Amygdala (tissue), 56 donors: ENCODE data around the gene BRAT1.
A peak's percentile ranks its signal among the peaks of the same experiment; 100 is the strongest.
"Not testable (repeated sequence)": the region's sequence is repeated elsewhere in the genome, so short reads cannot be mapped to it uniquely, and the experiment has no call there.

ENCODE experiments used
- DNase-seq, 56 donors: peaks; one replicate each; lab custom pipeline; 2025; lab: John Stamatoyannopoulos, UW

Gene BRAT1

DNA sequence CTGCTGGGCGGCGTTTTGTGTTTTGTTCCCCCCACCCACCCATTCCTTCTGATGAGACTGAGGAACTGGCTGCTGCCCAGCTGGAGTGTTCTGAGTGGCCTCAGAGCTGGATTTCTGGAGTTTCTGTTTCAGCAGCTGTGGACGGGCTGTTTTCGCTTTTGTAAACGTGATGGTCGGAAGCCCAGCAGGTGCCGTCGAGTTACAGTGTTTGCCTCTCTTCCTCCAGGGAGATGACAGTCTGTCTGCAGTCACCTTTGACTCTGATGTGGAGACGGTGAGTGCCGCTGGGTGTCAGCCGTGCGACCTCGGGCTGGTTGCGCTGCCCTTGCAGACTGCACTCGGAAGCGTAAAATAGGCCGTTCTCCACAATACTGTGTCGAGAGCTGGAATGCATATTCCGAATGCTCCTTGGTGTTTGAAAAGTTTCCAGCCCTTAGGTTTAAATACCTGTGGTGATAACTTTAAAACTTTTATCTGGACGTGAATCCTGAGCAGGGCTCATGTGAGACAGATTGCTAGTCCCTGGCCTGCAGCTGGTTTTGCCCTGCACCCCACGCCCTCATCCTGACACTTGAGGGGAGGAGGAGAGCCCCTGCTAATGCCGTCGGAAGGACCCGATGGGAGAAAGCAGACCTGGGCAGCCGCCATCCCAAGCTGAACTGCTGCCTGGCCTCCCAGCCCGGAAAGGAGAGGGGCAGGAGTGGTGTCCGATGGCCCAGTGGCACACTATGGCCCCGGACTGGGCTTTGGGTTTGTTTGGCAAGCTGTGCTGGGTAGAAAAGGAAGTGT, 11.8 kb upstream of the BRAT1 start:
- peak in 21 of 56 donors; percentile 9 to 66 (median 38) for DNase-seq

DNA sequence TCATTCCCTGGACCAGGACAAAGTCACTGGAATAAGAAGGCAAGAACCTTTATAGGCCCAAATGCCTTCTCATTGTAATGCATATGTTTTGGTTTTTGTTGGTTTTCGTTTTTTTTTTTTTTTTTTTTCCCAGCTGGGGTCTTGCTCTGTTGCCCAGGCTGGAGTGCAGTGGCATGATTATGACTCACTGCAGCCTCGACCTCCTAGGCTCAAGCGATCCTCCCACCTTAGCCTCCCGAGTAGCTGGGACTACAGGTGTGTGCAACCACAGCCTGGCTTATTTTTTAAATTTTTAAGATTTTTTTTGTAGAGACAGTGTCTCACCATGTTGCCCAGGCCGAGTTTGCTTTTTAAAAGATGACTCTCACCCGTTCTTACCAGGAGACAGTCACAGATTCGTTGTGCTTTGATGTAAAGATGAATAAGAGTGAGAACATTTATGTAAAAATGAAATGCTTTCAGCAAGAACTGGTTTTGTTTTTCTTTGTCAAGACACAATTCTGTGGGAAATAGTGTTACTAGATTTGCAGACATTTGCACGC, 11.1 kb upstream of the BRAT1 start:
- DNase-seq: no peak

DNA sequence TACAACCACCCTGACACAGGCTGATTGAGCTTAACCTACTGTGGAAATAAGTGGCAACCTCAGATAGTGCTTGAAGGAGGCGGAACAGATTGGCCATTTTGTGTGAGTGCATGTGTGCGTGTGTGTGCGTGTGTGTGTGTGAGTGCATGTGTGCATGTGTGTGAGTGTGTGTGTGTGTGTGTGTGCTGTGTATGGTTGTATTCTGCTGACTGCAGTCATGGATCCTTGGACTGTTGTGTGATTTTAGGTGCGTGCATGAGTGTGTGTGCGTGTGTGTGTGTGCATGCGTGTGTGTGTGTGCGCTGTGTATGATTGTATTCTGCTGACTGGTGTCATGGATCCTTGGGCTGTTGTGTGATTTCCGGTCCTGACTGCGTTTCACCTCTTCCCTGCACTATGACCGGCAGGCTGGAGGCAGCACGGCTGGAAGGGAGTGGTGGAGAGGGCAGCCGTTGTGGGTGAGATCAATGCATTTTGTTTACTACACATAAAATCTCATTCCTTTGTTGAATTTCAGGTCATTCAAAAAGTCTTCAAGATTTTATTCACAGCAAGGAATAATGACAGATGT, 9.7 kb upstream of the BRAT1 start:
- no peak for DNase-seq

DNA sequence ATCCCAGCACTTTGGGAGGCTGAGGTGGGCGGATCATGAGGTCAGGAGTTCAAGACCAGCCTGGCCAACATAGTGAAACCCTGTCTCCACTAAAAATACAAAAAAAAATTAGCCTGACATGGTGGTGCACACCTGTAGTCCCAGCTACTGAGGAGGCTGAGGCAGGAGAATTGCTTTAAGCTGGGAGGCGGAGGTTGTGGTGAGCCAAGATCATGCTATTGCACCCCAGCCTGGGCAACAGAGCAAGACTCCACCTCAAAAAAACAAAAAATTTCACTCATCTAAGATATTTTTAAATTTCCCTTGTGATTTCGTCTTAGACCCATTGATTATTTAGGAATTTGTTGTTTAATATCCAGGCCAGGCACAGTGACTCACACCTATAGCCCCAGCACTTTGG, 8.6 kb upstream of the BRAT1 start:
- not testable (repeated sequence) for DNase-seq

DNA sequence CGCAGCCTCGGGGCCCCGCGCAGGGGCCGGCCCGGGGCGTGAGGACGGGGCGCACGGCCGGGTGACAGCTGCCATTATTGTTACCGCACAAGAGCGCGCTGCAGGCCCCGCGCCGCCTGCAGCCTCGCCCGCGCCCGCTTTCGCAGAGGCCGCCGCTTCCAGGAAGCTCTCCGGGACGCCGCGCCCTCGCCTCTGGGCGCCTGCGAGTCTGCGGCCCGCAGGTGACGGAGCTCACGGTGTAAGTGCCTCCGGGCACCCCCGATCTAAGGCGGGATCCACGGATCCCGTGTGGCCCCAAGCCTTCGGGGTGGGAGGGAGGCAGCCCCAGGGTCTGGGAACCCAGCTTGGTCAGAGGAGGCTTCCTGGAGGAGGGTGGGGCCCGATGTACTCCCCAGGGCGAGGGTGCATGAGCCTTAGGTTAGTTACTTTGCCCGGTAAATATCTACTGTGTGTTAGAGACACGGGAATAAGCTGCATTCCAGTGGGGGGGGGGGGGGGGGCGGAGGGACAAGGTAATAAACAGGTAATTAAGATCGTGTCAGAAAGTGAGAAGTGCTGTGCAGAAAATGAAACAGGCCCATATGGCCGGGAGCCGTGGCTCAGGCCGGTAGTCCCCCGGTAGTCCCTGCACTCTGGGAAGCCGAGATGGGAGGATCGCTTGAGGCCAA, 4.1 kb upstream of the BRAT1 start:
- no peak for DNase-seq

DNA sequence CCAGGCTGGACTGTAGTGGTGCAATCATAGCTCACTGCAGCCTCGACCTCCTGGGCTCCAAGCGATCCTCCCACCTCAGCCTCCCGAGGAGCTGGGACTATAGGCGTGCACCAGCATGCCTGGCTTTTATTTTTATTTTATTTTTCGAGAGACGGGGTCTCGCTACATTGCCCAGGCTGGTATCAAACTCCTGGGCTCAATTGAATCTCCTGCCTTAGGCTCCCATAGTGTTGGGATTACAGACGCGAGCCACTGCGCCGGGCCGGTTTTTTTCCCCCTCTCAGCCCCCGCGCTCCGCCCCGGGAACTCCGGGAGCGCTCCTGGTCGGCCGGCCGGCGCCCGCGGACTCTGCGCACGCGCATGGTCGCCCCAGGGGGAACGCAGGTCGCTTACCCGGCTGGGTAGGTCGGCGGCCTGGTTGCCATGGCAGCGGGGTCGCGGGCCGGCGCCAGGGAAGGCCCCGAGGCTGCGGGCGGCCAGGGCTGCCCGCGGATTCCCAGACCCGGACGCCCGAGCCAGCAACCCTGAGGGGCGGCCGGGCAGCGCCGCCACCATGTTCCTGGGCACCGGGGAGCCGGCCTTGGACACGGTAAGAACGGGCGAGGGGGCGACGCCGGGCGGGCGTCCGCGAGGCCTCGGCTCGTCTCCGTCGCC, 3.4 kb upstream of the BRAT1 start, which contains the start of gene IQCE:
TSS of gene IQCE (plus strand) at position 351 of the 654 bp plus-strand sequence. CDS start at position 554, 203 bp downstream.
- peak; percentile 25 to 92 (median 80) for DNase-seq

DNA sequence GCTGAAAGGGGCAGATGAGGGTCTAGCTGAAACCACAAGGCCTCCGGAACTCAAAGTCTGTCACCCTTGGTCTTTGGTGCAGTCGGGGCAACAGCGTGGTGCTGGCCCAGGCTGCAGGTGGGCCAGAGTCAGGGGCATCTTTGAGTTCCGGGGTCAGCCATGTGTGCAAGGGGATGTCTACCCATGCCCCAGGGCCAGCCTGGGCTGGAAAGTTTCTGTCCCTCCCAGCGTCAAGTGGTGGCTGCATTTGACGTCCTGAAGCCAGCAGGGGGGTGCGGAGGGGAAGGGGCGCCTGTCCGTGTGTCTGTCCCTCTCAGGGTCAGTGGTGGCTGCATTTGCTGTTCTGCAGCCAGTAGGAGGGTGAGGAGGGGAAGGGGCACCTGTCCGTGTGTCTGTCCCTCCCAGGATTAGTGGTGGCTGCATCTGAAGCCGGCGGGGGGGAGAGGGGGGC, 638 bp downstream of the BRAT1 start:
- DNase-seq: no peak

DNA sequence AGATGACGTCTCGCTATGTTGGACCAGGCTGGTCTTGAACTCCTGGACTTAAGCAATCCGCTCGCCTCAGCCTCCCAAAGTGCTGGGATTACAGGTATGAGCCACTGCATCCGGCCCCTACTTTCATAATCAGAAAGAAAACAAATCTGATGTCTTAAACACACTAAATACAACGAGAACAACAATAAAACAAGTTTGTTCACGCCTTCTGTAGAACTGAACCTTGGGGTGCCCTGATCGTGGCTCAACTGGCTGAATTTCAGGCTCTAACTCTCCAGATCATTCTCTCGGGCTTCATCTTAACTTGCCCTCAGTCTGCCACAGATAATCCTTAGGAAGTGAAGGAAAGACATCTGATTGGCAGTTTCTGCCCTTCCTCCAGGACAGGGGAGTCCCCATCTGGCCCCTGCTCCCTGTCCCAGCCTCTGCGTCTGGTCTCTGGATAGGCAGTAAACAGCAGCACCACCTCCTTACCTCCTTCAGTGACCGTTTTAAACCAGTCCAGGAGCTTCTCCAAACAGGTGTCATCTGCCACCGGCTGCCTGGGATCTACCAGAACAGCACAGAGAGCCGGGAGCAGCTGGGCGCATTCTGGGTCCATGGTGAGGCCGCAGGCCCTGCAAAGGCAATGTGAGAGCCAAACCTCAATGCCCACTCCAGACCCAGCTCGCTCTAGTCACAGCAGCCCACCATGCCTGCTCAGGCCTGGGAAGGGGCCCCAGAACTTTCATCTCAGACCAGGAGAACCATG, 1.3 kb downstream of the BRAT1 start:
- DNase-seq: no peak

DNA sequence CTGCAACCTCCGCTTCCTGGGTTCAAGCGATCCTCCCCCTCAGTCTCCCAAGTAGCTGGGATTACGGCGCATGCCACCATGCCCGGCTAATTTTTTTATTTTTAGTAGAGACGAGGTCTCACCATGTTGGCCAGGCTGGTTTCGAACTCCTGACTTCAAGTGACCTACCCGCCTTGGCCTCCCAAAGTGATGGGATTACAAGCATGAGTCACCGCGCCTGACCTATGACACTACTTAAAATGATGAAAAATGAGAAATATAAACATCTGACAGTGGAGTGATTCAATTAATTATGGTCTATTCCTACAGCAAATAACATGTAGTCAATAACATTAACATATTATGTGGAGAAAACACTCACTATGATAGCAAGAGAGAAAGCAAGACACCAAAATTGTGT, 2.2 kb downstream of the BRAT1 start:
- DNase-seq: no peak

DNA sequence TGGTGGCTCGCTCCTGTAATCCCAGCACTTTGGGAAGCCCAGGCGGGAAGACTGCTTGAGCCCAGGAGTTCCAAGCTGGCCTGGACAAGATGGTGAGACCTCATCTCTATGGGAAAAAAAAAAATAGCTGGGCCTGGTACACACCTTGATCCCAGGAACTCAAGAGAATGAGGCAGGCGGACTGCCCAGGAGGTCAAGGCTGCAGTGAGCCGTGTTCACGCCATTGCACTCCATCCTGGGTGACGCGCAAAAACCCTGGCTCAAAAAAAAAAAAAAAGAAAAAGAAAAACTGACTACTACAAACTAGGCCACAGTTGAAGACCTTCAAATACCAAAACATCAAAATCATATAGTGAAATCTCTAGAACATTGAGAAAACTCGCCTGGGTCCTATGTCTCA, 3.9 kb downstream of the BRAT1 start:
- DNase-seq: no peak

DNA sequence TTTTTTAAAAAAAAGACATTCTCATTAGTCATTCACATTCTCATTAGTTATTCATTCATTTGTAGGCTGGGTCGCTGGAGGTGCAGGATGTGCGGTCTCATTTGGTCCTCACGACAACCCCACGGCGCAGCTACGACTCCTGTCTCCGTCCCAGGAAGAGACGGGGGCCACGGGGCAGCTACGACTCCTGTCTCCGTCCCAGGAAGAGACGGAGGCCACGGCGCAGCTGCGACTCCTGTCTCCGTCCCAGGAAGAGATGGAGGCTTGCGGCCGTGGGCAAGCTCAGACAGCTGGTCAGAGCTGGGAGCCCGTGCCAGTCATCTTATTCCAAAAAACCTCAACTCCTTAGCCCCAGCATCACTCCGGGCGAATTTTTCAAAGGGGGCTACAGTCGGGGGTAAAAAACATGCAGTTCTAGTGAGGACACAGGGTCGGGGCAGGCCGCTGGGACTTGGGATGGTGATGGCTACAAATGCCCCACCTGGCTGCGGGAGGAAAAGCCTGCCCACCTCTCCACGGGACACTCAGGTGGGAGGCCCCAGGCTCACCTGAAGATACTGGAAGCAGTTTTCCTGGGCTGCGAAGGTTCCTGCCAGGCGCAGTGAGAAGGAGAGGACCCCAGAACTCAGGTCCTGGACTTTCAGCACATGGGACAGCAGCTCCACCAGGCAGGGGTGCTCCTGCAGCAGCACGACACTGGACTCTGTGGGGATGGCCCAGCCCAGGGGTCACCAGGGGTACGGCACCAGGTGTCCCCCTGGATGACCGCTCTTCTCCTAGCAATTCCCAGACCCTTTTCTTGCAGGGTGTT, 8.3 kb downstream of the BRAT1 start:
- no peak for DNase-seq

DNA sequence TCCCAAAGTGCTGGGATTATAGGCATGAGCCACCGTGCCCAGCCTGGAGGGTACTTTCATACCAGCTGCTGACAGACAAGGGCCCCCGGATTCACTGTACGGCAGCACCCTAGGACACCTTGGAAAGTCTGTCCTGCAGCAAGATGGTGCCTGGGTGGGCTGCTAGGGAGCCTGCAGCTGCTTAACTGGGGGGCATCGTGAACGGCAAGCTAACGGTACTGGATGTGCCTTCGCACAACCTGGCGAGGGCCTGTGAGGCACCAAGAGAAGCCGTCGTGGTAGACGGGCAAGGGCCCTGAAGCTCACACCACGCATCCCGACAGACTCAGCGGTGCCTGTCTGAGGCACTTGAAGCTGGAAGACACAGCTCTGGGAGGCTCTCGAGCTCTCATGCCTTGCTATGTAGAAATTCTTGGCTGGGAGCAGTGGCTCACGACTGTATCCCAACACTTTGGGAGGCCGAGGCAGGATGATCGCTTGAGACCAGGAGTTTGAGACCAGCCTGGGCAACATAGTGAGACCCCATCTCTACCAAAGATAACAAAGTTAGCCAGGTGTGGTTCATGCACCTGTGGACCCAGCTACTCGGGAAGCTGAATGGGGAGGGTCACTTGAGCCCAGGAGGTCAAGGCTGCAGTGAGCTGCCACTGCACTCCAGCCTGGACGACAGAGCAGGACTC, 9.4 kb downstream of the BRAT1 start:
- DNase-seq: no peak

DNA sequence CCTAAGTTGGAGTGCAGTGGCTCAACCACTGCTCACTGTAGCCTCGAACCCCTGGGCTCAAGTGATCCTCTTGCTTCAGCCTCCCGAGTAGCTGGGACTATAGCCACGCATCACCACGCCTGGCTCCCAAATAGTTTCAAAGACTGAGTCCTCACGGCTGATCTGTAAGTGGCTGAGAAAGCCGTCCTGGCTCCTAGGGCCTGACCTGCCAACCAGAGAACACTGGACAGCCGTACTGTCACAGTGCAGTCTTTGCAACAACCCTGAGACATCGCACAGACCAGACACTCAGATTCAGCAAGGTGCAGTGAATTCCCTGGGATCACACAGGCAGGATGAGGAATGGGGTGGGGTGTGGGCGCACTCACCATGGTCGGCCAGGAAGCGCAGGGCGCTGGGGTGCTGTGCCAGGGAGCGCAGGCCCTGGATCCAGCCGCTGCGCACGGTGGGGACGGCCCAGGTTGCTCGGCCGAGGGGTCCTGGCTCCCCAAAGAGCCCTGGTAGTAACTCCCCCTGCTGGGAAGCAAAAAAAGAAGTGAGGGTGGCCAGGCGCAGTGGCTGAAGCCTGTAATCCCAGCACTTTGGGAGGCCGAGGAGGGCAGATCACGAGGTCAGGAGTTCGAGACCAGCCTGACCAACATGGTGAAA, 10.7 kb downstream of the BRAT1 start:
- DNase-seq: no peak

DNA sequence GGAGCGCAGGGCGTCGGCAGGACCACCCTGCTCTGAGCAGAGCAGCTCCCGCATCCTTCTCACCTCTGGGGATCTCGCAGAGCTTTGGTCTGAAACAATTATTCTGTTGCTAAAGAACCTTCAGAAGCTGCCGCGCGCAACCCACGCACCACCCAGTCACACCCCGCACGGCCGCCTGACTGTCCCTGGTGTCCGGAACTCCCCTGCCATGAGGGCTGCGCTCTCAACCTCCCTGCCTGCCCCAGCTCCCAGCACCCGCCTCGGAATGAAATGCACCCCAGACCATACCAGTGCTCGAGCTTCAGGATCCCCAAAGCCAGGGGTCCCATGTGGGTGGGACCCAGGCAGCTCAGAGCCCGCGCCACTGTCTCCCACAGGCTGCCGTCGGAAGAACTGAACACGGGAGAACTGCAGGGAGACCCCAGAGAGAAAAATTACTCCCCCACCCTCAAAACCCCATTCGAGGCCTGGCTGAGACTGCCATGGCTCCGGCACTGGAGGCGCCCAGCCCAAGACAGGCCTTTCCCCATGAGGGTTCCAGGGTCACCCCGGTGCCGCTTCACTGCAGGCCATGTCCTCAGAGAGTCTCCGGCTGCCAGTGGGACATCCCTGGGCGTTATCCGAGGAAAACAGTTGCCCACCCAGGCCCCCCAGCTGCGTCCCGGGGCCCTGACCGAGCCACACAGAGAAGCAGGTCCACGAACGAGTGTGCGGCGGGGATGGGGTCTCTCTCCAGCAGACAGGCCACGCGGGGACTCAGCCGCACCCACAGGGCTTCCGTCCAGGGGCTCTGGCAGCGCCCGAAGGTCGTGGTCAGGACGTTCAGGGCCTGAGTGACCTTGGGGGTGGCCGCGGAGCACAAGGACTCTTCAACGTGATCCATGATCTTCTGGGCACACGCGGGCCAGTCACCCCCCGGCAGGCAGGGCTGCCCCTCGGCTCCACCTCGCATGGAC, 12.1 kb downstream of the BRAT1 start:
- no peak for DNase-seq

DNA sequence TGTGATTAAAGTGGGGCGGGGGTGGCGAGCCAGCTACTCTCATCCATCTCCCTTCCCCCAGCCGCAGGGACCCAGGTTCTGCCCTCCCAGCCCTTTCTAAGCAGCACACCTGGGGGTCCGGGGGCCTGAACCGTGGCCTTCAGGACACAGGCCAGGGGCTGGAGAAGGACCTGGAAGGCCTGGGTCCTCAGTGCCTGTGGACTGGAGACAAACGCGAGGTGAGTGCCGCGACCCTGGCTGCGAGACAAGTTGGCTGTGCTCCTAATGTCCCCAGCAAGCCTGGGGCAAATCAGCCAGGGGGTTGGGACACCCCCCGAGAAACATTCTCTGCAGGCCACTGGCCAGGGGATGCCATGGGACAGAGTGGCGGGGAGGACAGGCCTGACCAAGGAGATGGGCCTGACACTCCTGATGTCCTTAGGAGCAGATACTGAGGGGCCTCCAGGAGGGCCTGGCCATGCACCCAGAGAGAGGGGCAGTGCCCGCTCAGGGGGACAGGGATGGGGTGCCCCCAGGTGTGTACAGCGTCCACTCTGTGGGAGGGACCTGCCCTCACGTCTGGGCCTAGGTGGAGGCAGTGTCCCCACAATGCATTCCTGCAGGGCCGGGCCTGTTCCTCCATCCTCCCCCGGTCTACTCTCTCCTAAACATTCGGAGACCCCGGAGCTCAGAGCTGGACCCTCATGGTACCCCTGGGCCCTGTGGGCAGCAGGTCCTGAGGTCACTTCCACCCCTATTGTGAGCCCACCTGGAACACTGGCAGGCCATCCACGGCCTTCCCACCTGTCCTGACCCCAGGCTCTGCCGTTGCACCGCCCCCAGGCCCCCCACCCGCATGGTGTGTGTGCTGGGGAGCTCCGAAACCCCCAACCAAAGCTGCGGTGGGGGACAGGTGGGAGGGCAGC, 13.1 kb downstream of the BRAT1 start:
- DNase-seq: no peak
